Heart right ventricle (tissue), 16 donors: ENCODE measurements around the gene CD96. TPM values are rescaled to one million over a fixed set of nuclear protein-coding genes. Genes with fewer than 3 reads are reported as not detected.
"Not testable (repeated sequence)": the region's sequence is repeated elsewhere in the genome, so short reads cannot be mapped to it uniquely, and the experiment has no call there.

Experiments
- ATAC-seq, 8 donors: fragments of 200-7000 bp; cut with Tn5 transposase; one replicate each; pipeline ENCODE4 v1.9.1; 2020; ENCODE audit warnings: mild to moderate bottlenecking in 8 of 8, moderate library complexity in 8 of 8, moderate number of reproducible peaks in 1 of 8
- DNase-seq, 2 donors: peaks; one replicate each; pipeline ENCODE4 v3.0.0-alpha.2; 2020
- H3K27ac ChIP-seq, 10 donors: fragments of 200-600 bp; sonication (generic) in 2 of 10; one replicate each; pipeline versions ENCODE4 v1.5.0 to v1.8.0; 2020 to 2022; ENCODE audit warnings: mild to moderate bottlenecking in 3 of 10
- H3K27me3 ChIP-seq, 7 donors: fragments of 200-600 bp; one replicate each; pipeline ENCODE4 v1.8.0; 2021 to 2022; ENCODE audit warnings: mild to moderate bottlenecking in 2 of 7
- H3K36me3 ChIP-seq, 9 donors: fragments of 200-600 bp; sonication (generic) in 1 of 9; one replicate each; pipeline versions ENCODE4 v1.5.0 to v1.8.0; 2020 to 2022; ENCODE audit warnings: mild to moderate bottlenecking in 2 of 9
- H3K4me1 ChIP-seq, 9 donors: fragments of 200-600 bp; sonication (generic) in 1 of 9; one replicate each; pipeline versions ENCODE4 v1.5.0 to v1.8.0; 2020 to 2022; ENCODE audit warnings: mild to moderate bottlenecking in 4 of 9
- H3K4me3 ChIP-seq, 10 donors: fragments of 200-600 bp; sonication (generic) in 2 of 10; one replicate each; pipeline versions ENCODE4 v1.5.0 to v1.8.0; 2020 to 2022; ENCODE audit warnings: mild to moderate bottlenecking in 7 of 10, moderate library complexity in 2 of 10
- H3K9me3 ChIP-seq, 11 donors: fragments of 200-600 bp in 10 of 11; sonication (generic) in 2 of 11; one replicate each; pipeline versions ENCODE4 v1.5.0 to v1.8.0; 2013 to 2022; ENCODE audit warnings: mild to moderate bottlenecking in 2 of 11, control low read depth in 1 of 11, moderate library complexity in 1 of 11
- WGBS, 2 donors: extraction: QIAGEN DNeasy Blood & Tissue Kit; methylation state at CpG; one replicate each; pipeline ENCODE4 v1.1.7; 2013; ENCODE audit warnings: inconsistent platforms in 1 of 2; 5-methylcytosine and 5-hydroxymethylcytosine counted together
- intact Hi-C, 10 donors: fragments of 100-400 bp; cut with DNase I; formaldehyde crosslinking; loops; one replicate each; pipeline versions ENCODE4 v1.11.1 to v1.14.2; 2022
- polyA plus RNA-seq, 2 donors: library from polyadenylated mRNA; stranded (reverse); fragments of 200-250 nt; gene quantifications; one replicate each; pipeline ENCODE4 v1.2.3, GENCODE V29; 2013
- total RNA-seq, 10 donors: library from RNA; stranded (reverse); fragmentation: NEBNext Ultra II Directional in 3 of 10; extraction: Animal tissue kit (Norgen Biotek cat#: 25700) in 3 of 10; gene quantifications; one replicate each; pipeline versions ENCODE4 v1.2.1 to v1.2.4, GENCODE V29; 2021 to 2023
- TF ChIP-seq, protein P1 (sequence below), 9 donors: fragments of 200-600 bp; sonication (generic) in 2 of 9; IDR thresholded peaks; one replicate each; pipeline versions ENCODE4 v1.5.0 to v1.8.0; 2021 to 2022; ENCODE audit warnings: antibody characterized with exemption in 9 of 9, mild to moderate bottlenecking in 5 of 9, moderate library complexity in 1 of 9
- donor health status: Arrhythmogenic right ventricular cardiomyopathy.
- donor health status: ischemic (EF 13 %, LVEDD 7.1; RV severe dilation, severe dysfunction).
- donor health status: healthy with polysubstance abuse.
- donor health status: DM: no; HTN: yes; CAD: no.
- donor health status: DM: no; HTN: no; CAD: no.
- donor health status: ischemic (EF 25% LVEDD 6.9; RV normal size, moderate dysfunction).
- donor health status: ischemic (EF 25% LVEDD 5.7; RV mildly dilated, moderate dysfunction).
- donor health status: healthy.
- donor health status: DM: yes; HTN: yes; CAD: no.
- donor health status: Ischemic cardiomyopathy.
- donor health status: ischemic (EF 35%, LVEDD 5.7; RV mildly dilated, moderate dysfunction).
- donor health status: nonischemic (EF 11% LVEDD 7.7; RV severe dilation, severe dysfunction).
- donor health status: DM: yes; HTN: yes; CAD: no.
- donor health status: PGD.
- donor health status: ischemic (EF 29% LVEDD 5.4; RV normal size, mild dysfunction).
- donor health status: nonischemic (EF 23%, LVEDD 6.1; RV moderate dilation, normal function).

The CD96 gene
- total and polyA plus RNA-seq, 12 donors = 0.07 to 6.2 (median 0.28) TPM

- Histone ChIP-seq H3K27me3 (no peaks in the 10 kb centered on the region), H3K9me3 (peaks cover 0 to 6% (median 0%) of the 10 kb centered on the region in 11 donors), H3K27ac (no peak overlapping the region), H3K4me3 (no peak overlapping the region), H3K4me1 (no peaks in the 10 kb centered on the region), H3K36me3 (no peaks in the 10 kb centered on the region)
- intact Hi-C loops = no loop called here
- 36 to 41% methylated on average over 3 of the region's 3 CpGs for WGBS, 2 donors
- DNase-seq = no peak
- no peak for ATAC-seq
- TF ChIP-seq, protein P1, sequence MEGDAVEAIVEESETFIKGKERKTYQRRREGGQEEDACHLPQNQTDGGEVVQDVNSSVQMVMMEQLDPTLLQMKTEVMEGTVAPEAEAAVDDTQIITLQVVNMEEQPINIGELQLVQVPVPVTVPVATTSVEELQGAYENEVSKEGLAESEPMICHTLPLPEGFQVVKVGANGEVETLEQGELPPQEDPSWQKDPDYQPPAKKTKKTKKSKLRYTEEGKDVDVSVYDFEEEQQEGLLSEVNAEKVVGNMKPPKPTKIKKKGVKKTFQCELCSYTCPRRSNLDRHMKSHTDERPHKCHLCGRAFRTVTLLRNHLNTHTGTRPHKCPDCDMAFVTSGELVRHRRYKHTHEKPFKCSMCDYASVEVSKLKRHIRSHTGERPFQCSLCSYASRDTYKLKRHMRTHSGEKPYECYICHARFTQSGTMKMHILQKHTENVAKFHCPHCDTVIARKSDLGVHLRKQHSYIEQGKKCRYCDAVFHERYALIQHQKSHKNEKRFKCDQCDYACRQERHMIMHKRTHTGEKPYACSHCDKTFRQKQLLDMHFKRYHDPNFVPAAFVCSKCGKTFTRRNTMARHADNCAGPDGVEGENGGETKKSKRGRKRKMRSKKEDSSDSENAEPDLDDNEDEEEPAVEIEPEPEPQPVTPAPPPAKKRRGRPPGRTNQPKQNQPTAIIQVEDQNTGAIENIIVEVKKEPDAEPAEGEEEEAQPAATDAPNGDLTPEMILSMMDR (IDR thresholded peaks at IDR 0.05) = no peak
Measured at GRCh38 chr3:111521891-111522290, 20.1 kb upstream of the CD96 start.

- H3K36me3 ChIP-seq, DNase-seq, H3K4me1 ChIP-seq, H3K27me3 ChIP-seq, intact Hi-C loops, ATAC-seq, H3K4me3 ChIP-seq, H3K27ac ChIP-seq: not testable (repeated sequence)
- peaks cover 0 to 10% (median 0%) of the 10 kb centered on the region in 11 donors for H3K9me3 ChIP-seq
- WGBS, 2 donors = 87 to 97% methylated on average over 1 of the region's 1 CpG
Measured at GRCh38 chr3:111524486-111524885, 17.5 kb upstream of the CD96 start.

DNA sequence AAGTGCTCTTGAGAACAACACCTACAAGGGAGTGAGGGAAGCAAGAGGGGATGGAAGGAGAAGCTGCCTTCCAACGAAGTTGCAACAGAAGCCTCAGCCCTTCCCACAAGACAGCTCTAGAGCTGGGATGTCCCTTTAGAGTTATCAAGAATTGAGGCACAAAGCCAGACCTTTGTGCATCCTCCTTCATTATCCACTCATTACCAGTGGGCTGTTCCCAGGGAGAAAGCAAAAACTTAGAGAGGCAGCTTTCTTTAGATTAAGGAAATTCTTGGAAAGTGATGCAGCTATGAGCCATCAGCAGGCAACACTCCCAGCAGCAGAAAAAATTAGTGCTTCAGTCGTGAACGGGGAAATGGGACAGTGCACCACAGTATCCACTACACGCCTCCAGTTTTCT, 10.6 kb upstream of the CD96 start:
- ATAC-seq = no peak
- H3K27ac ChIP-seq = no peak overlapping the region
- intact Hi-C loops = no loop called here
- no peak overlapping the region for H3K4me3 ChIP-seq
- no peaks in the 10 kb centered on the region for H3K27me3 ChIP-seq
- H3K36me3 ChIP-seq = no peaks in the 10 kb centered on the region
- H3K4me1 ChIP-seq = no peaks in the 10 kb centered on the region
- peaks cover 0 to 12% (median 0%) of the 10 kb centered on the region in 11 donors for H3K9me3 ChIP-seq
- no peak for DNase-seq
- TF ChIP-seq, protein P1 (IDR thresholded peaks at IDR 0.05) = no peak
- WGBS, 2 donors = 57 to 65% methylated on average over 4 of the region's 4 CpGs

DNA sequence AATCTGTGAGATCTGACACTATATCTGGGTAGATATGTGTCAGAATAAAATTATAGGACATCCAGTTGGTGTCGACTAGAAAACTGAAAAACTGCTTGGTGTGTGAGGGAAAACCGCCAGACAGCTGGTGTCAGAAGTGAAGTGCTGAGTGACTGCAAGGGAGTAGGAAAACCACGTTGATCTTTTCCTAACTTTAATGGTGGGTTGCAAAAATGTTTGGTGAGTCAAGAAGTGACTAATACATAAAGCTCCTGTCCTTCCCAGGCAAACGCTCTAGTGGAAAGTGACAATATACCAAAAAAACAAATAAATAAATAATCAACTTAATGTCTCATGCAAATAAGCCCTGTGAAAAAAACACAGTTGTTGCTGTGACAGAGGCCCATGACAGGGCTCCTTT, 7.3 kb upstream of the CD96 start:
- Histone ChIP-seq H3K27ac (no peak overlapping the region), H3K36me3 (no peaks in the 10 kb centered on the region), H3K27me3 (peaks cover 0 to 6% (median 0%) of the 10 kb centered on the region in 7 donors), H3K9me3 (peaks cover 0 to 6% (median 0%) of the 10 kb centered on the region in 11 donors), H3K4me3 (no peak overlapping the region), H3K4me1 (peaks cover 0 to 13% (median 0%) of the 10 kb centered on the region in 9 donors)
- DNase-seq (no peak), ATAC-seq (no peak)
- 63 to 67% methylated on average over 4 of the region's 4 CpGs for WGBS, 2 donors
- intact Hi-C loops = loop anchor here in 1 of 10 donors (5.0 kb wide), 1 partner anchor 1802 kb away; no protein-coding TSS in a partner anchor
- TF ChIP-seq, protein P1 (IDR thresholded peaks at IDR 0.05) = no peak

DNA sequence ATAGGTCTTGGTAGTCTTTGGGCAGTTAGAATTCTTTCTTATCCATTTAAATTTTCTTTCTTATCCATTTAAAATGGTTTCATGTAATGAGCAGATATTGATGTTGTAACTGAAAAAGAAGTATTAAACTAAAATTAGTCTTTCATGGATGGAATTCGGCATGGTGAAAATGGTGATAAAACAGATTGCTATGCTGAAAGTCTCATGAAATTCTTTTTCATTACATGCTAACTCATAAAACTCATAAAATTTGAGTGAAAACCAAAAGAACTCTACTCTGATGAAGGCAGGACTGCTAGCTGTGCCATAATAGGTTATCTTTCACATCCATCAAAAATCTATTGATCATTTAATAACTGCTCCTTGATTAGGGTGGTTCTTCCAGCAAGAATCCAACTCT, 3.9 kb upstream of the CD96 start:
- TF ChIP-seq, protein P1 (IDR thresholded peaks at IDR 0.05) = no peak
- intact Hi-C loops = loop anchor here in 1 of 10 donors (5.0 kb wide), 1 partner anchor 1806 kb away; no protein-coding TSS in a partner anchor
- DNase-seq = no peak
- WGBS, 2 donors = 85 to 93% methylated on average over 1 of the region's 1 CpG
- no peak overlapping the region for H3K27ac ChIP-seq
- no peaks in the 10 kb centered on the region for H3K9me3 ChIP-seq
- no peak for ATAC-seq
- H3K4me1 ChIP-seq = peaks cover 0 to 22% (median 0%) of the 10 kb centered on the region in 9 donors
- no peaks in the 10 kb centered on the region for H3K36me3 ChIP-seq
- no peak overlapping the region for H3K4me3 ChIP-seq
- H3K27me3 ChIP-seq = peaks cover 0 to 9% (median 3%) of the 10 kb centered on the region in 7 donors
